Tibial artery (tissue), 4 donors: ENCODE data around the gene RFLNA.
A peak's percentile ranks its signal among the peaks of the same experiment; 100 is the strongest.

ENCODE experiments used
- DNase-seq, 2 donors: peaks; one replicate each; pipeline ENCODE4 v3.0.0-alpha.2; 2019
- H3K27ac ChIP-seq, 2 donors: fragments of 200-600 bp; sonication (generic) in 1 of 2; 1 replicate in 1 of 2; 2 replicates in 1 of 2; pipeline ENCODE4 v1.5.1; 2018 to 2019; ENCODE audit warnings: mild to moderate bottlenecking in 1 of 2
- H3K27me3 ChIP-seq, 2 donors: fragments of 200-600 bp; sonication (generic) in 1 of 2; one replicate each; pipeline versions ENCODE4 v1.5.1 to v1.6.0; 2016 to 2019
- H3K36me3 ChIP-seq, 3 donors: fragments of 200-600 bp; sonication (generic) in 2 of 3; one replicate each; pipeline ENCODE4 v1.5.1; 2016 to 2019; ENCODE audit warnings: mild to moderate bottlenecking in 2 of 3
- H3K4me1 ChIP-seq, 4 donors: fragments of 200-600 bp; sonication (generic) in 2 of 4; 1 replicate in 3 of 4; 2 replicates in 1 of 4; pipeline ENCODE4 v1.5.1; 2016 to 2019
- H3K4me3 ChIP-seq, 2 donors: fragments of 200-600 bp; sonication (generic) in 1 of 2; 1 replicate in 1 of 2; 2 replicates in 1 of 2; pipeline ENCODE4 v1.5.1; 2018 to 2019; ENCODE audit warnings: mild to moderate bottlenecking in 2 of 2
- H3K9me3 ChIP-seq, 3 donors: fragments of 200-600 bp; sonication (generic) in 1 of 3; one replicate each; pipeline ENCODE4 v1.5.1; 2016 to 2019
- CTCF ChIP-seq, 2 experiments: fragments of 200-600 bp in 1 of 2; fragments of 450-650 bp in 1 of 2; IDR thresholded peaks; one replicate each; pipeline ENCODE4 v1.5.1; 2017 to 2019; ENCODE audit warnings: antibody characterized with exemption in 2 of 2, mild to moderate bottlenecking in 1 of 2, moderate library complexity in 1 of 2
- intact Hi-C: fragments of 100-400 bp; cut with DNase I; formaldehyde crosslinking; loops from one replicate; pipeline ENCODE4 v1.15.0; 2023; ENCODE audit warnings: low total_unique reads

The RFLNA gene

DNA sequence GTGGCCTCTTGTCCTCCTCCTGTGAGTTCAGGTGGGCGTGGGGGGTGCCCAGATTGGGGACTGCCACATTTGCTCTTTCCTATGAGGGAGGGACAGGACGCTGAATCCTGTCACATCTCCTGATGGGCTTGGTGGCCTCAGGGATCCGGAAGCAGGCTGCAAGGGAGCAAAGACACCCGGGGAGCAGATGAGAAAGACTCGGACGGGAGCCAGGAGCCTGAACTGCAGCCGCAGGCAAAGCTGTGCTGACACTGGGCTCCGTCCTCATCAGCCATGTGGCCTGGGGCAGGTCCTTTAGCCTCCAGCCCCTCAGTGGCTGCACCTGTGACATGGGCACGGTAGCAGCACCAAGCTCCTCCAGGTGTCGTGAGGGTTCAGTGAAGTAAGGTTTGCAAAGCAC, 40.8 kb upstream of the RFLNA start:
- intact Hi-C loops: no loop called here
- Histone ChIP-seq H3K36me3 (no peaks in the 10 kb centered on the region), H3K27ac (no peak overlapping the region), H3K4me1 (peaks cover 0 to 4% (median under 1%) of the 10 kb centered on the region in 4 donors), H3K9me3 (no peaks in the 10 kb centered on the region), H3K27me3 (peaks cover 0 to 46% of the 10 kb centered on the region in 2 donors), H3K4me3 (no peak overlapping the region)
- DNase-seq: peak in 1 of 2 donors; percentile 33
- TF ChIP-seq CTCF (IDR thresholded peaks at IDR 0.05): no peak

DNA sequence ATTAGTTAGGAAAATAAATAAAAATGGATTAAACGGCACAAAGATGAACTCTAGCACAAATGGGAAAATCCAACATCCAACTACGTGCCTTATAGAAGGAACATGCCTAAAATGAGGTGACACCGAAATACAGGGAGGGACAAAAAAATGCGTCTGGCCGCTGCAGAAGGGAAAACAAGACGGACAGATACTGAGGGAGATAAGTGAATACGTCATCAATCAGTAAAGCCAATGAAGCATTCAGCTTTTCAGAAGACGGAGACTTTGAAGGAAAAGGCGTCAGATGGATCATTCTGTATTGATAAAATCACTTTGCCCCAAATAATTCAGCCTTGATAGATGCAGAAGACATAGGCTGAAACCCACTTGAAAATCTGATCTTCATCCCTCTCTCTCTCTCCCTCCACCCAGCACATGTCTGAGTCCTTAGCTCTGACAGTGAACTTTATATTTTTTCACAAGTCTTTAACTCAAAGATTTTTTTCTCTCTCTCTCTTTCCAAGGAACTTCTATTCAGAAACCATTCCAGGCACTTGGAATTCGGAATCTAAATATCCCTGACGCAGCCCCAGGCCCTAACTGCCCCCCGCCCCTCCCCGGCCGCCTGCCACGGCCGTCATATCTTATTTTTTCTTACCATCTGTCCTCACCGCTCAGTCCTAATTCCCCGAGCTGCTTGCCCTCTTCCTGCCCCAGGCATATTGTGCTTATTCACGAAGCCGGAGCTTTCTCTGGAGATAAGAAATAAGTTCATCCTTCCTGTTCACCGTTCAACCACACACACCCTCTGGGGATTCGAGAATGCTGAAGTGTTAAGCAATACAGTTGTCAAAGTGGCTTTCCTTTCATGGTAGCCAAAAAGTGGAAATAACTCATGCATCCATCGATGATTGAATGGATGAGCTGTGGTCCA, 35.5 kb upstream of the RFLNA start:
- DNase-seq: no peak
- no peaks in the 10 kb centered on the region for H3K9me3 ChIP-seq
- H3K4me1 ChIP-seq: no peaks in the 10 kb centered on the region
- no peak overlapping the region for H3K4me3 ChIP-seq
- no peaks in the 10 kb centered on the region for H3K36me3 ChIP-seq
- no peak overlapping the region for H3K27ac ChIP-seq
- intact Hi-C loops: no loop called here
- TF ChIP-seq CTCF (IDR thresholded peaks at IDR 0.05): no peak
- H3K27me3 ChIP-seq: peaks cover 0 to 44% of the 10 kb centered on the region in 2 donors

DNA sequence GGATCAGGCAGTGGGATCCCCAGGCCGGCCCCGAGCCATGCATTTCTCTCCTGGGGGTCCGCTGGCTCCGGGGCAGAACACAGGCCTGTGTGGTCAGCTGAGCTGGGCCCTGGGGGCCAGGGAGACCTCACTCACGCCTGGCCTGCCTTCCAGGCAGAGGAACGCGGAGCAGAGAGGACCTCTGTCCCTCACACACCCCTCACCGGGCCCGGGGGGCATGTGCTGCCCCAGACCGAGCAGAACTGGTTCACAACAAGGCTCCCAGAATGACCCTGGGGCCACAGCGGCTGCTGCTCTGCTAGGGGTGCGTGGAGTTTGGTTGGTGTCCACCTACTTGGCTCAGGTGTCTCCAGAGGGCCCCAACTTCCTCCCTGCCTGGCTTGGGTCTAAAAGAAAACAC, 33.0 kb upstream of the RFLNA start:
- H3K36me3 ChIP-seq: no peaks in the 10 kb centered on the region
- no peak for DNase-seq
- H3K9me3 ChIP-seq: no peaks in the 10 kb centered on the region
- no peak overlapping the region for H3K4me3 ChIP-seq
- H3K4me1 ChIP-seq: no peaks in the 10 kb centered on the region
- no peak for TF ChIP-seq CTCF (IDR thresholded peaks at IDR 0.05)
- intact Hi-C loops: no loop called here
- peaks cover 0 to 39% of the 10 kb centered on the region in 2 donors for H3K27me3 ChIP-seq
- H3K27ac ChIP-seq: no peak overlapping the region

DNA sequence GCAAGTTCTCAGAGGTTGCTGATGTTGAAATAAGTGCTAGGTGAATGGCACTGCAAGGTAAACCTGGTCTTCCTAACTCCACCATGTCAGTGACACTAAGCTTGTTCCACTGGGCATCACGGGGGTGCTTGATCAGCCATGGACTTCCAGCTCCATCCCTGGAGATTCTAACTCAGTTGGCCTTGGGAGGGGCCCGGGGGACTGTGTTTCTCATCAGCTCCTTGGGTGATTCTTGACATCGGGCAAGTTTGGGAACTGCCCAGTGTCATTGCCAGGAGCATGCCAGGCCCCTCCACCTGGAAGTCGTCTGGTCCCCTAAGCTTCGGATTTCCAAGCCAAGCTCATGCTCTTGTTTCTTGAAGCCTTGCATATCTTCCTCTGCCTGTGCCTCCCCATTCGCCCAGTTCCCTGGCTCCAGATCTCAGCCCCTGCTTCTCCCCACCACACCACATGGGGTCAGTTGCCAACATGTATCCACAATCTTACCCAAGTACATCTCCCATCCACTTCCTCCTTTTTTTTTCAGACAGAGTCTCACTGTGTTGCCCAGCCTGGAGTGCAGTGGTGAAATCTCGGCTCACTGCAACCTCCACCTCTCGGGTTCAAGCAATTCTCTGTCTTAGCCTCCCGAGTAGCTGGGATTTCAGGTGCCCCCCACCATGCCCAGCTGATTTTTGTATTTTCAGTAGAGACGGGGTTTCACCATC, 30.7 kb upstream of the RFLNA start:
- Histone ChIP-seq H3K27ac (no peak overlapping the region), H3K4me1 (no peaks in the 10 kb centered on the region), H3K36me3 (no peaks in the 10 kb centered on the region), H3K9me3 (peaks cover 0 to 3% (median 0%) of the 10 kb centered on the region in 3 donors), H3K4me3 (no peak overlapping the region), H3K27me3 (peaks cover 0 to 38% of the 10 kb centered on the region in 2 donors)
- TF ChIP-seq CTCF (IDR thresholded peaks at IDR 0.05): no peak
- intact Hi-C loops: no loop called here
- no peak for DNase-seq

DNA sequence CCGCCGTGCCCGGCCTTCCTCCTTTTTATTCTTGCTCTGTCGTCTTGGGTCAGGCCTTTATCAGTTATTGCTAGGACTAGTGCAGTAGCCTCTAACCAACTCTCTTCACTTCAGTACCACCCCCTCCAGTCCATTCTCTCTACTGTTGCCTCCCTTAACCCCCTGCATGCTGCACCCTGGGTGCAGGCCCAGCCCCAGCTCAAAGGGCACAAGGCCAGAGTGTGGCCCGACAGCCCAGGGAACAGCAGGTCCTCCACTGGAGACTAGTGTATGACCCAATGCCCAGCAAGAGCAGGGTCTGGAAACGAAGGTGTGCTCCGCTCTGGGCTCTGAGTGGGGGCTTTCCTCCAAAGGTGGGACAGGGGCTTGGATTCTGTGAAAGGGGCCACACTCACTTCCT, 30.0 kb upstream of the RFLNA start:
- DNase-seq: no peak
- Histone ChIP-seq H3K27me3 (peaks cover 0 to 38% of the 10 kb centered on the region in 2 donors), H3K4me3 (no peak overlapping the region), H3K36me3 (no peaks in the 10 kb centered on the region), H3K9me3 (peaks cover 0 to 6% (median 0%) of the 10 kb centered on the region in 3 donors), H3K27ac (no peak overlapping the region), H3K4me1 (no peaks in the 10 kb centered on the region)
- no peak for TF ChIP-seq CTCF (IDR thresholded peaks at IDR 0.05)
- intact Hi-C loops: no loop called here
